Osteoblast (primary cell): ENCODE data around the gene ATP9A. TPM values are rescaled to one million over a fixed set of nuclear protein-coding genes. Genes with fewer than 3 reads are reported as not detected.

Experiments
- DNase-seq: peaks from one replicate; pipeline ENCODE4 v3.0.0; 2011; ENCODE audit warnings: low spot score, mixed read lengths; ENCODE audit not compliant: insufficient read length; ENCODE audit errors: missing footprints
- H2AFZ ChIP-seq: 2 replicates; pipeline ENCODE4 v1.6.0; 2011; ENCODE audit warnings: mild to moderate bottlenecking, low read length
- H3K27ac ChIP-seq: 2 replicates; pipeline ENCODE4 v1.5.1; 2011; ENCODE audit warnings: mild to moderate bottlenecking, low read depth, low read length, moderate library complexity
- H3K27me3 ChIP-seq: 2 replicates; pipeline ENCODE4 v1.6.0; 2012; ENCODE audit warnings: mild to moderate bottlenecking, control low read depth, inconsistent platforms, low read length, moderate library complexity; ENCODE audit not compliant: insufficient read depth
- H3K36me3 ChIP-seq: 2 replicates; pipeline ENCODE4 v1.5.1; 2011; ENCODE audit warnings: mild to moderate bottlenecking, low read length, control low read depth, moderate library complexity; ENCODE audit not compliant: insufficient read depth
- H3K4me1 ChIP-seq: 2 replicates; pipeline ENCODE4 v1.5.1; 2011; ENCODE audit warnings: mild to moderate bottlenecking, low read length, control low read depth, moderate library complexity; ENCODE audit not compliant: insufficient read depth
- H3K4me2 ChIP-seq: 2 replicates; pipeline ENCODE4 v1.6.0; 2011; ENCODE audit warnings: mild to moderate bottlenecking, low read length; ENCODE audit not compliant: insufficient read depth
- H3K4me3 ChIP-seq: fragments of 200-600 bp; sonication (generic); 3 replicates; pipeline ENCODE4 v1.5.1; 2012; ENCODE audit warnings: mild to moderate bottlenecking, low read length, inconsistent platforms; ENCODE audit not compliant: insufficient read depth
- H3K79me2 ChIP-seq: 2 replicates; pipeline ENCODE4 v1.6.0; 2012; ENCODE audit warnings: mild to moderate bottlenecking, low read length, control low read depth, inconsistent platforms; ENCODE audit not compliant: insufficient read depth
- H3K9me3 ChIP-seq: 2 replicates; pipeline ENCODE4 v1.5.1; 2011; ENCODE audit warnings: low read depth, low read length, control low read depth
- H4K20me1 ChIP-seq: 2 replicates; pipeline ENCODE4 v1.6.0; 2012; ENCODE audit warnings: mild to moderate bottlenecking, low read length, control low read depth; ENCODE audit not compliant: insufficient read depth
- CTCF ChIP-seq: IDR thresholded peaks from 2 replicates; pipeline ENCODE4 v1.5.1; 2011; ENCODE audit warnings: mild to moderate bottlenecking, low read depth, low read length, moderate library complexity; ENCODE audit errors: extremely low read depth
- total RNA-seq: library from RNA; depleted of rRNA; stranded (reverse); fragments of >200 nt; gene quantifications from 2 replicates; pipeline ENCODE4 v1.2.3, GENCODE V29; 2012

ATP9A gene
- total RNA-seq, 1 donor: 48.9 TPM

- Histone ChIP-seq H3K4me2 (no peak overlapping the region), H3K4me1 (peaks cover 12% of the 10 kb centered on the region), H3K9me3 (no peaks in the 10 kb centered on the region), H2AFZ (no peak overlapping the region), H3K36me3 (no peaks in the 10 kb centered on the region), H3K27me3 (no peaks in the 10 kb centered on the region), H3K79me2 (no peaks in the 10 kb centered on the region), H4K20me1 (no peaks in the 10 kb centered on the region), H3K4me3 (no peak overlapping the region), H3K27ac (no peak overlapping the region)
- DNase-seq: no peak
- TF ChIP-seq CTCF: no peak
Measured at GRCh38 chr20:51593584-51593983, 174.6 kb downstream of the ATP9A start.

GRCh38 chr20:51592564-51592963 is 175.6 kb downstream of the ATP9A start:
- no peaks in the 10 kb centered on the region for H3K79me2 ChIP-seq
- no peak overlapping the region for H3K27ac ChIP-seq
- no peaks in the 10 kb centered on the region for H3K27me3 ChIP-seq
- H3K9me3 ChIP-seq: no peaks in the 10 kb centered on the region
- peaks cover 12% of the 10 kb centered on the region for H3K4me1 ChIP-seq
- no peak for TF ChIP-seq CTCF
- H3K36me3 ChIP-seq: no peaks in the 10 kb centered on the region
- no peaks in the 10 kb centered on the region for H4K20me1 ChIP-seq
- no peak overlapping the region for H2AFZ ChIP-seq
- no peak overlapping the region for H3K4me3 ChIP-seq
- DNase-seq: no peak
- H3K4me2 ChIP-seq: no peak overlapping the region

- no peaks in the 10 kb centered on the region for H3K36me3 ChIP-seq
- no peak overlapping the region for H3K27ac ChIP-seq
- no peak for TF ChIP-seq CTCF
- no peak for DNase-seq
- H3K79me2 ChIP-seq: no peaks in the 10 kb centered on the region
- H3K4me2 ChIP-seq: no peak overlapping the region
- peaks cover 12% of the 10 kb centered on the region for H3K4me1 ChIP-seq
- no peak overlapping the region for H2AFZ ChIP-seq
- H4K20me1 ChIP-seq: no peaks in the 10 kb centered on the region
- H3K9me3 ChIP-seq: no peaks in the 10 kb centered on the region
- H3K27me3 ChIP-seq: no peaks in the 10 kb centered on the region
- no peak overlapping the region for H3K4me3 ChIP-seq
Measured at GRCh38 chr20:51591871-51592270, 176.3 kb downstream of the ATP9A start.

GRCh38 chr20:51588762-51589161 is 179.4 kb downstream of the ATP9A start:
- TF ChIP-seq CTCF: no peak
- no peak for DNase-seq
- H3K79me2 ChIP-seq: no peaks in the 10 kb centered on the region
- H3K27me3 ChIP-seq: no peaks in the 10 kb centered on the region
- no peaks in the 10 kb centered on the region for H3K36me3 ChIP-seq
- H3K4me1 ChIP-seq: peaks cover 7% of the 10 kb centered on the region
- H4K20me1 ChIP-seq: no peaks in the 10 kb centered on the region
- H3K4me2 ChIP-seq: no peak overlapping the region
- no peaks in the 10 kb centered on the region for H3K9me3 ChIP-seq
- no peak overlapping the region for H2AFZ ChIP-seq
- no peak overlapping the region for H3K4me3 ChIP-seq
- no peak overlapping the region for H3K27ac ChIP-seq
